ENCODE data around the gene CILP. TPM values are rescaled to one million over a fixed set of nuclear protein-coding genes. Genes with fewer than 3 reads are reported as not detected.
A peak's percentile ranks its signal among the peaks of the same experiment; 100 is the strongest.

The CILP gene
- polyA plus RNA-seq, 3 donors: 0.13 TPM; not detected in 2

DNA sequence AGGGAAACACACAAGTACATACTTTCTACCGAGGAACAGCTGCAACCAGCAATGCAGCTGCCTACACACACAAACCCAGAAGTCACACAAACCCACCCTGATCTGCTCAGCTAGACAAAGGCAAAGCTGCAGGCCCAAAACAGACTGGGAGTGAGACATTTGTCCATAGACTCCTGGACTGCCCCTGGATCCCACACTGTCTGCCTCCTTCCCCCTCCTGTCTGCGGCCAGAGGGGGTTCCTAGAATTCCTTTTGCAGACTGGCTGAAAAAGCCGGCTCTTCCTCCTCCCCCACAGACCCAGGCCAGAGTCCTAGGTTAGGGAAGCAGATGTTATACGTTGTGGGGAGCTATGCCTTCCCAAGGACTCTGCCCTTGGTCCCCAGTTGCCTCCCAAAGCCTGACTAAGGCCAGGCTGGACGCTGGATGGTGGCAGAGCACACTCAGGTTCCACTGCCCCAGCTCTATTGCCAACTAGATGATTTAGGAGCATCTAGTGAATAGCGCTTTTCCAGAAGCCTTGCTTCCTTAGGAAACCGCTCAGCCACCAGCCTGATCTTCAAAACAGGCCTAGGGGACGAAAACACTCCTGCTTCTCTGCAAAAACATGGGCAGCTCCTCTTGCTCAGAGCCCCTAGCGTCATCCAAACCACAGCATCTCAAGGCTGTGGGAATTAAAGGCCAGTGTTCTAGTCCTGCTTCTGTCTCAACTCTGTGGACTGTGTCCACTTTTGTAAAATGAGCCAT lies 37.4 kb upstream of the CILP start:
- H3K9me3 Mint-ChIP-seq: peaks cover 0 to 2% (median 0%) of the 10 kb centered on the region in 7 donors
- intact Hi-C loops (cut with micrococcal nuclease): no loop called here
- H3K27ac Mint-ChIP-seq: peak overlapping the region in 1 of 7 donors; percentile 40
- no peak overlapping the region for H3K4me3 Mint-ChIP-seq
- Histone ChIP-seq H3K4me1 (ENCODE audit: control insufficient read depth in 1 of 2, insufficient read depth in 2 of 2, low read length in 2 of 2) (no peaks in the 10 kb centered on the region), H3K27me3 (ENCODE audit: control insufficient read depth in 2 of 2, insufficient read depth in 2 of 2, low read length in 2 of 2) (no peaks in the 10 kb centered on the region), H3K9me3 (replicated peaks in 1 of 2; ENCODE audit: control insufficient read depth in 1 of 2, insufficient read depth in 1 of 2, low read length in 2 of 2) (no peaks in the 10 kb centered on the region), H3K27ac (ENCODE audit: low read depth in 1 of 2, low read length in 2 of 2) (no peak overlapping the region), H3K79me2 (ENCODE audit: insufficient read depth, low read length) (no peaks in the 10 kb centered on the region), H4K20me1 (ENCODE audit: insufficient read depth, low read length) (no peaks in the 10 kb centered on the region), H3K4me3 (replicated peaks in 1 of 3; ENCODE audit: low read depth in 2 of 3, low read length in 3 of 3) (no peak overlapping the region), H2AFZ (ENCODE audit: insufficient read depth, low read depth, low read length, poor library complexity, severe bottlenecking) (no peak overlapping the region), H3K9ac (ENCODE audit: insufficient read depth, low read length, poor library complexity, severe bottlenecking) (no peak overlapping the region), H3K36me3 (replicated peaks in 1 of 2; ENCODE audit: control insufficient read depth in 1 of 2, insufficient read depth in 2 of 2, low read length in 2 of 2) (no peaks in the 10 kb centered on the region), H3K4me2 (replicated peaks; ENCODE audit: extremely low read depth, low read length, poor library complexity, severe bottlenecking) (no peak overlapping the region)
- no peaks in the 10 kb centered on the region for H3K4me1 Mint-ChIP-seq
- peaks cover 0 to 3% (median 0%) of the 10 kb centered on the region in 3 donors for H3K27me3 Mint-ChIP-seq (ENCODE audit: low read depth in 3 of 3)
- TF ChIP-seq, protein P1, sequence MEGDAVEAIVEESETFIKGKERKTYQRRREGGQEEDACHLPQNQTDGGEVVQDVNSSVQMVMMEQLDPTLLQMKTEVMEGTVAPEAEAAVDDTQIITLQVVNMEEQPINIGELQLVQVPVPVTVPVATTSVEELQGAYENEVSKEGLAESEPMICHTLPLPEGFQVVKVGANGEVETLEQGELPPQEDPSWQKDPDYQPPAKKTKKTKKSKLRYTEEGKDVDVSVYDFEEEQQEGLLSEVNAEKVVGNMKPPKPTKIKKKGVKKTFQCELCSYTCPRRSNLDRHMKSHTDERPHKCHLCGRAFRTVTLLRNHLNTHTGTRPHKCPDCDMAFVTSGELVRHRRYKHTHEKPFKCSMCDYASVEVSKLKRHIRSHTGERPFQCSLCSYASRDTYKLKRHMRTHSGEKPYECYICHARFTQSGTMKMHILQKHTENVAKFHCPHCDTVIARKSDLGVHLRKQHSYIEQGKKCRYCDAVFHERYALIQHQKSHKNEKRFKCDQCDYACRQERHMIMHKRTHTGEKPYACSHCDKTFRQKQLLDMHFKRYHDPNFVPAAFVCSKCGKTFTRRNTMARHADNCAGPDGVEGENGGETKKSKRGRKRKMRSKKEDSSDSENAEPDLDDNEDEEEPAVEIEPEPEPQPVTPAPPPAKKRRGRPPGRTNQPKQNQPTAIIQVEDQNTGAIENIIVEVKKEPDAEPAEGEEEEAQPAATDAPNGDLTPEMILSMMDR (IDR thresholded peaks at IDR 0.05): no peak
- peaks cover 0 to 8% of the 10 kb centered on the region in 2 donors for H3K36me3 Mint-ChIP-seq
- WGBS (ENCODE audit: insufficient coverage): 100% methylated on average over 5 of the region's 9 CpGs
- DNase-seq: no peak

DNA sequence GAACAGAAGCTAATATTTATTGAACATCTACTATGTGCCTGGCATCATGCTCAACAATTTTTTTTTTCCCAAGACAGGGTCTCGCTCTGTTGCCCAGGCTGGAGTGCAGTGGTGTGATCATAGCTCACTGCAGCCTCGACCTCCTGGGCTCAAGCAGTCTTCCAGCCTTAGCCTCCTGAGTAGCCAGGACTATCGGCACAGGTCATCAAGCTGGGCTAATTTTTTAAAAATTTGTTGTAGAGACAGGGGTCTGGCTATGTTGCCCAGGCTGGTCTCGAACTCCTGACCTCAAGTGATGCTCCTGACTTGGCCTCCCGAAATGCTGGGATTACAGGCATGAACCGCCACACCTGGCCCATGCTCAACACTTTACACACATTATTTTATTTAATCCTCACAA lies 35.7 kb upstream of the CILP start:
- H3K4me1 Mint-ChIP-seq: no peaks in the 10 kb centered on the region
- Histone ChIP-seq H3K36me3 (replicated peaks in 1 of 2; ENCODE audit: control insufficient read depth in 1 of 2, insufficient read depth in 2 of 2, low read length in 2 of 2) (no peaks in the 10 kb centered on the region), H3K27me3 (ENCODE audit: control insufficient read depth in 2 of 2, insufficient read depth in 2 of 2, low read length in 2 of 2) (no peaks in the 10 kb centered on the region), H3K79me2 (ENCODE audit: insufficient read depth, low read length) (no peaks in the 10 kb centered on the region), H3K9ac (ENCODE audit: insufficient read depth, low read length, poor library complexity, severe bottlenecking) (no peak overlapping the region), H3K4me3 (replicated peaks in 1 of 3; ENCODE audit: low read depth in 2 of 3, low read length in 3 of 3) (no peak overlapping the region), H3K27ac (ENCODE audit: low read depth in 1 of 2, low read length in 2 of 2) (no peak overlapping the region), H4K20me1 (ENCODE audit: insufficient read depth, low read length) (no peaks in the 10 kb centered on the region), H3K4me2 (replicated peaks; ENCODE audit: extremely low read depth, low read length, poor library complexity, severe bottlenecking) (no peak overlapping the region), H3K4me1 (ENCODE audit: control insufficient read depth in 1 of 2, insufficient read depth in 2 of 2, low read length in 2 of 2) (no peaks in the 10 kb centered on the region), H3K9me3 (replicated peaks in 1 of 2; ENCODE audit: control insufficient read depth in 1 of 2, insufficient read depth in 1 of 2, low read length in 2 of 2) (no peaks in the 10 kb centered on the region), H2AFZ (ENCODE audit: insufficient read depth, low read depth, low read length, poor library complexity, severe bottlenecking) (no peak overlapping the region)
- 94% methylated on average over 5 of the region's 6 CpGs for WGBS (ENCODE audit: insufficient coverage)
- peaks cover 0 to 8% of the 10 kb centered on the region in 2 donors for H3K36me3 Mint-ChIP-seq
- TF ChIP-seq, protein P1 (IDR thresholded peaks at IDR 0.05): no peak
- H3K9me3 Mint-ChIP-seq: peaks cover 0 to 2% (median 0%) of the 10 kb centered on the region in 7 donors
- peaks cover 0 to 3% (median 0%) of the 10 kb centered on the region in 3 donors for H3K27me3 Mint-ChIP-seq (ENCODE audit: low read depth in 3 of 3)
- H3K27ac Mint-ChIP-seq: no peak overlapping the region
- DNase-seq: no peak
- intact Hi-C loops (cut with micrococcal nuclease): no loop called here
- no peak overlapping the region for H3K4me3 Mint-ChIP-seq
